Duodenal mucosa (tissue), 2 donors: ENCODE data around the gene IKZF1.
A peak's percentile ranks its signal among the peaks of the same experiment; 100 is the strongest.
"Not testable (repeated sequence)": the region's sequence is repeated elsewhere in the genome, so short reads cannot be mapped to it uniquely, and the experiment has no call there.

Experiments
- H3K27ac ChIP-seq: one replicate; pipeline ENCODE4 v1.7.0; 2013; ENCODE audit warnings: low read depth, low read length
- H3K27me3 ChIP-seq, 2 donors: one replicate each; pipeline ENCODE4 v1.7.0; 2013; ENCODE audit warnings: low read length in 2 of 2, control low read depth in 1 of 2; ENCODE audit not compliant: insufficient read depth in 2 of 2, control insufficient read depth in 1 of 2
- H3K36me3 ChIP-seq, 2 donors: one replicate each; pipeline ENCODE4 v1.7.0; 2013; ENCODE audit warnings: low read length in 2 of 2, control low read depth in 1 of 2; ENCODE audit not compliant: insufficient read depth in 2 of 2, control insufficient read depth in 1 of 2
- H3K4me1 ChIP-seq, 2 donors: one replicate each; pipeline ENCODE4 v1.7.0; 2013; ENCODE audit warnings: low read length in 2 of 2, control low read depth in 1 of 2; ENCODE audit not compliant: insufficient read depth in 2 of 2, control insufficient read depth in 1 of 2
- H3K4me3 ChIP-seq, 2 donors: one replicate each; pipeline ENCODE4 v1.7.0; 2013; ENCODE audit warnings: low read length in 2 of 2, low read depth in 1 of 2
- H3K9ac ChIP-seq, 2 donors: one replicate each; pipeline ENCODE4 v1.7.0; 2013; ENCODE audit warnings: low read length in 2 of 2, low read depth in 1 of 2
- H3K9me3 ChIP-seq, 2 donors: one replicate each; pipeline ENCODE4 v1.7.0; 2013; ENCODE audit warnings: low read length in 2 of 2, control low read depth in 1 of 2; ENCODE audit not compliant: control insufficient read depth in 1 of 2

The IKZF1 gene

DNA sequence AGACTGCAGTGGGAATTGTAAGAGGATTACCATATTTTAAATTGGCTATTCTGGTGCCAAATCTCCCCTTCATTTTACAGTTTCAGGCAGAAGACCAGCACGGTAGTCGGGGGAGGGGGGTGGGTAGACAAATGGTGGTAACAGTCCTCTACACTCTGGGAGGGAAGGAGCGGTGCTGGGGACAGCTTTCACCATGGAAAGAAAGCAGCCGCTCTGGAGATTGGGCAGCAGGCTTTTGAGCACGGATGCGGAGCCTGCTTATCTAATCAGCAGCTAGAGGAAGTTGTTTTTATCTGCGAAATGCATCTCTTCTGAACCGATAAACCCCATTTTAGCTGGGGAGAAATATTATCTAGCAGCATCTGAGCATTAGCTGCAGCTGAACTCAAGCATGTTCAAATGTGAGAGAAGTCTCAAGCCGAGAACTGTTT lies 28.7 kb downstream of the IKZF1 start:
- H3K27me3 ChIP-seq, result no peaks in the 10 kb centered on the region
- H3K9ac ChIP-seq, result no peak overlapping the region
- H3K9me3 ChIP-seq, result no peaks in the 10 kb centered on the region
- H3K36me3 ChIP-seq, result no peaks in the 10 kb centered on the region
- peaks cover 36 to 48% of the 10 kb centered on the region in 2 donors for H3K4me1 ChIP-seq
- H3K27ac ChIP-seq, result no peak overlapping the region
- H3K4me3 ChIP-seq, result no peak overlapping the region

DNA sequence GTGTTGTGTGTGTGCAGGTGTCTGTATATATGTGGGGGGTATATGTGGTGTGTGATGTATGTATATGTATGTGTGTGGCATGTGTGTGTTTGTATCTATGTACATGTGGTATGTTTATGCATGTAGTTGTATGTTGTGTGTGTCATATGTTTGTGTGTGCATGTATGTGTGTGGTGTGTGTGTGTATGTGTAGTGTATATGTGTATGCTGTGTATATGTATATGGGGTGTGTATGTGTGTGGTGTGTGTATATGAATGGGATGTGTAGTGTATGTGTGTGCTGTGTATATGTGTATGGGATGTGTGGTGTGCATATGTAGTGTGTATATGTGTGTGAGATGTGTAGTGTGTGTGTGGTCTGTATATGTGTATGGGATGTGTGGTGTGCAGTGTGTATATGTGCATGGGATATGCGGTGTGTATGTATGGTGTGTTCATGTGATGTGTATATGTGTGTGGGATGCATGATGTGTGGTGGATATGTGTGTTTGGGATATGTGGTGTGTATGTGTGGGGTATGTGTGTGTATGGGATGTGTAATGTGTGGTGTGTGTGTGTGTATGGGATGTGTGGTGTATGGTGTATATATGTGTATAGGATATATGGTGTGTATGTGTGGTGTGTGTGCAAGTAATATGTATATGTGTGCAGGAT lies 30.0 kb downstream of the IKZF1 start:
- Histone ChIP-seq H3K36me3 (no peaks in the 10 kb centered on the region), H3K27ac (no peak overlapping the region), H3K9me3 (no peaks in the 10 kb centered on the region), H3K9ac (peak overlapping the region in 1 of 2 donors; percentile 27), H3K4me1 (peaks cover 36 to 57% of the 10 kb centered on the region in 2 donors), H3K27me3 (no peaks in the 10 kb centered on the region), H3K4me3 (no peak overlapping the region)

DNA sequence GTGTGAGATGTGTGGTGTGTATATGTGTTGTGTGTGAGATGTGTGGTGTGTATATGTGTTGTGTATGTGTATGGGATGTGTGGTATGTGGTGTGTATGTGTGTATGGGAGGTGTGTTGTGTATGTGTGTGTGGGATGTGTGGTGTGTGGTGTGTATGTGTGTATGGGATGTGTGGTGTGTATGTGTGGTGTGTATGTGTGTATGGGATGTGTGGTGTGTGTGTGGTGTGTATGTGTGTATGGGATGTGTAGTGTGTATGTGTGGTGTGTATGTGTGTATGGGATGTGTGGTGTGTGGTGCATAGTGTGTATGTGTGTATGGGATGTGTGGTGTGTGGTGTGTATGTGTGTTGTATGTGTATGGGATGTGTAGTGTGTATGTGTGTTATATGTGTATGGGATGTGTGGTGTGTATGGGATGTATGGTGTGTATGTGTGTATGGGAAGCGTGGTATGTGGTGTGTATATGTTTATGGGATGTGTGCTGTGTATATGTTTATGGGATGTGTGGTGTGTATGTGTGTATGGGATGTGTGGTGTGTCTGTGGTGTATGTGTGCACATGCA lies 30.8 kb downstream of the IKZF1 start:
- H3K36me3 ChIP-seq, result no peaks in the 10 kb centered on the region
- peaks cover 30 to 55% of the 10 kb centered on the region in 2 donors for H3K4me1 ChIP-seq
- no peaks in the 10 kb centered on the region for H3K27me3 ChIP-seq
- peak overlapping the region in 1 of 2 donors; percentile 27 for H3K9ac ChIP-seq
- H3K9me3 ChIP-seq, result no peaks in the 10 kb centered on the region
- H3K27ac ChIP-seq, result peak overlapping the region; percentile 45
- no peak overlapping the region for H3K4me3 ChIP-seq

DNA sequence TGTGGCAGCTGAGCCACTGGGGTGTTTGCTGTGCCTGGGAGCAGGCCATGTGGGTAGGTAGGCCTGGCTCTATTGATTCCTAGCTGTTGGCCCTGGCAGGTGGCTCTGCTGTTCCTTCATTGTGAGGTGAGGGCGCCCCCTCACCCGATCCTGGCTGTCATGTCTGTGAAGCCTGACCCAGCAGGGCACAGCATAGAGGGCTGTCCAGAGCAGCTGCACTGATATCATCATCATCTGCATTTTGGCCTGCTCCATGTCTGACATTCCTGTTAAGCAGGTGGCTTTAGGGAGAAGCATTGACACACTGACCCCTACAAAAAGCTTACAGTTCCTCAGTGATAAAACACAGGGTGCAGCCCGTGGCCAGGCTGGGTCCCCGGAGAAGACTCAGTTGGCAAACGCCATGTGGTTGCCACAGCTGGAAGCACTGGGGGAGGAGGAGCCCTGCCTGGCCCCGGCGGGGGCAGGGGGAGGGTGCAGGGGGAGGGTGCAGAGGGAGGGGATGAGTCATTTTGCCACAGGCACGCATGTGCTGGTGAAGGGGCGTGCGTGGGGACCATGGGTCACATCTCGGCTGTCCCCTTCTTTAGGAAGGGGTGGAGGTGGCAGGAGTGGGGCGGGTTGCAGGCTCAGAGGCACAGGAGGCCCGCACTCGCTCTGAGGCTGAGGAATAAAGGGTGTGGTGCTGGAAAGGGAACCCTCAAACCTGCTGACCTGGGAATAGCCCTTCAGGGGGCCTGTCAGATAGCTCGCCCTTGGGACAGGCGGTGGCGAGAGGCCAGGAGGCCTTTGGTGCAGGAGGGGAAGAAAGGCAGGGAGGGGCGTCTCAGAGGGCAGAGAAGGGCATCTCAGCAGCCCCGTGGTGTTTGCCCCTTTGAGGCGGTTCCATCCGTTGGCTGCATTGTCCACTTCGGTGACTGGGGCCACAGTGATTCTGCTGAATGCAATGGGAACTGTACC lies 31.6 kb downstream of the IKZF1 start:
- Histone ChIP-seq H3K9ac (no peak overlapping the region), H3K27ac (peak overlapping the region; percentile 45), H3K4me3 (no peak overlapping the region), H3K9me3 (no peaks in the 10 kb centered on the region), H3K36me3 (no peaks in the 10 kb centered on the region), H3K27me3 (no peaks in the 10 kb centered on the region), H3K4me1 (peaks cover 22 to 54% of the 10 kb centered on the region in 2 donors)

DNA sequence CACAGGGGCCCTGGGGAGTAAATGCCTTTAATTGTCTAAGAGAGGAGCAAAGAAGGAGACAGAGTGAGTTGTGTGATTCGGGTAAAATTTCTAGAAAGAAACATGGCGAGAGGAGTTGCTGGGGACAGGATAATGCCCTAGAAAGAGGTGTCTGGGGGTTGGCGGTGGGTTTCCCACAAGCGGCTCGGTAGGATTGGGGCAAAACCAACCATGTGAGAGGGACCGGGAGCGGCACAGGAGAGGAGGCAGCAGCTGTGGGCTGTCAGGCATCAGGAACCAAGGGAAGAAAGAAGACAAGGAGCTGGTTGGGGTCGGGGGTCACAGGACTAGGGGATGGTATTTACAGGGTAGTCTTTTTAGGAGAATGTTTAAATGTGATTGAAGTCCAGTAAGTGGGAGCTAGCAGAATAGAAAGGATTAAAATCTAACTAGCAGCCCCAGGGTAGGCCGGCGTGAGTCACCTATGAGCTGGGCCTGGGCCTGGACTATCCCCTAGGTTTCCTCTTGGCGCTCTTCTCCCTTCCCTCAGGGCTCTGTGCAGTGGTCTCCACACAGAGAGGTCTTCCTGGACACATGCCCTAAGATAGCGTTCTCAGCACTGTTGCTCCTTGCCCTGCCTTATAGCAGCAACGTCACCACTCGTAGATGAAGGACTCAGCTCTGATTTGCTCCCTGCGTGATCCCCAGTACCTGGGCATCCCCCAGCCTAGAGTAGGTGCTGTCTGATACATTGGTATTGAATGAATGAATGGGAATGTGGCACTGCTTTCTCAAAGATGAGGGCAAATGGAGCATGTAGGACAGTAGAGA lies 32.6 kb downstream of the IKZF1 start:
- Histone ChIP-seq H3K4me1 (peaks cover 16 to 54% of the 10 kb centered on the region in 2 donors), H3K36me3 (no peaks in the 10 kb centered on the region), H3K4me3 (no peak overlapping the region), H3K9me3 (no peaks in the 10 kb centered on the region), H3K27me3 (no peaks in the 10 kb centered on the region), H3K27ac (peak overlapping the region; percentile 21), H3K9ac (peak overlapping the region in 1 of 2 donors; percentile 1)

DNA sequence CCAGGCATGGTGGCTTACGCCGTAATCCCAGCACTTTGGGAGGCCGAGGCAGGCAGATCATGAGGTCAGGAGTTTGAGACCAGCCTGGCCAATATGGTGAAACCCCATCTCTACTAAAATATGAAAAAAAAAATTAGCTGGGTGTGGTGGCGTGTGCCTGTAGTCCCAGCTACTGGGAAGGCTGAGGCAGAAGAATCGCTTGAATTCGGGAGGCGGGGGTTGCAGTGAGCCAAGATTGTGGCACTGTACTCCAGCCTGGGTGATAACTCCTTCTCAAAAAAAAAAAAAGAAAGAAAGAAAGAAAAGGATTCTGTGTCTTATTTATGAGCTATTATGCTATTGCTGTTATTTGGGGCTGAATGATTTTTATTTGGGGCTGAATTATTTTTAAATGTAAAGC lies 35.0 kb downstream of the IKZF1 start:
- not testable (repeated sequence) for H3K9me3 ChIP-seq, H3K4me3 ChIP-seq, H3K27me3 ChIP-seq, H3K27ac ChIP-seq, H3K9ac ChIP-seq, H3K36me3 ChIP-seq
- H3K4me1 ChIP-seq, result peaks cover 10 to 47% of the 10 kb centered on the region in 2 donors

DNA sequence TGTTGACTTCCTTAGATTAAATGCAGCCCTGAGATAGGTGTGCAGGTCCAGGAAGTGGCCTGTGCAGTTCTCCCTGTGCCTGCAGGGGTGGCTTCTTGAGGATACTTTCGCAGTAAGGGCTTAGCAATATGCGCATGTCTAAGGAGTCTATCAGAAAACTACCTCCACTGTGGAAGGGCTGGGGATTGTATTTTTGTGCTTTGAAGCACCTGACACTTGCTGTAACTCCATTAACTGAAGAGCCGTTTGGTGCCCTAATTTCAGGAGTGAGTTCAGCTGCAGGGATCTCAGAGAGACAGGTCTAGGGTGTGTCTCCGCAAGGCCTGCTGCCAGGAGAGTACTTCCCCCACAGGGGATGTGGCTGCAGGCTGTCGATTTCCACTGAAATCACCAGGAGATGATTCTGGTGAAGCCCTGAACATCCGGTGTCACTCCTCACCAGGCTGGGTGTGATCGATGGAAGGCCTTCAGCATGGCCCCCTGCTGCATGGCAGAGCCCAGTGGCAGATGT lies 35.5 kb downstream of the IKZF1 start:
- H3K27ac ChIP-seq, result no peak overlapping the region
- no peak overlapping the region for H3K4me3 ChIP-seq
- H3K27me3 ChIP-seq, result no peaks in the 10 kb centered on the region
- no peaks in the 10 kb centered on the region for H3K9me3 ChIP-seq
- H3K9ac ChIP-seq, result no peak overlapping the region
- peaks cover 10 to 41% of the 10 kb centered on the region in 2 donors for H3K4me1 ChIP-seq
- no peaks in the 10 kb centered on the region for H3K36me3 ChIP-seq

DNA sequence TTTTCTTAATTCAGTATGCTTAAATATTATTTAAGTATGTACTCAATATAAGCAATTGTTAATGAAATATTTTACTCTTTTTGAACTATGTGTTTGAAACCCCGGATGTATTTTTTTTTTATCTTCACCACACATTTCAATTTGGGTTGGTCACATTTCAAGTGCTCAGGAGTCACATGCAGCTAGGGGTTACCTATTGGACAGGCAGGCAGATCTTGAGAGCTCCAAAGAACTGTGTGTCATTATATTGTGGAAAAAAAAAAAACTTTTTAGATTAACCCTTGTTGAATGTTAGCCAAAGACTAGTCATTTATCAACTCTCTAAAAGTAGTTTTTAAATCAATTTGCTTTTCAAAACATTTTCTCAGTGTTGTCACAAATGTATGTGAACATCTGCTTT lies 37.2 kb downstream of the IKZF1 start:
- no peaks in the 10 kb centered on the region for H3K27me3 ChIP-seq
- no peak overlapping the region for H3K27ac ChIP-seq
- no peak overlapping the region for H3K4me3 ChIP-seq
- no peaks in the 10 kb centered on the region for H3K9me3 ChIP-seq
- peaks cover 4 to 27% of the 10 kb centered on the region in 2 donors for H3K4me1 ChIP-seq
- H3K36me3 ChIP-seq, result no peaks in the 10 kb centered on the region
- H3K9ac ChIP-seq, result no peak overlapping the region

DNA sequence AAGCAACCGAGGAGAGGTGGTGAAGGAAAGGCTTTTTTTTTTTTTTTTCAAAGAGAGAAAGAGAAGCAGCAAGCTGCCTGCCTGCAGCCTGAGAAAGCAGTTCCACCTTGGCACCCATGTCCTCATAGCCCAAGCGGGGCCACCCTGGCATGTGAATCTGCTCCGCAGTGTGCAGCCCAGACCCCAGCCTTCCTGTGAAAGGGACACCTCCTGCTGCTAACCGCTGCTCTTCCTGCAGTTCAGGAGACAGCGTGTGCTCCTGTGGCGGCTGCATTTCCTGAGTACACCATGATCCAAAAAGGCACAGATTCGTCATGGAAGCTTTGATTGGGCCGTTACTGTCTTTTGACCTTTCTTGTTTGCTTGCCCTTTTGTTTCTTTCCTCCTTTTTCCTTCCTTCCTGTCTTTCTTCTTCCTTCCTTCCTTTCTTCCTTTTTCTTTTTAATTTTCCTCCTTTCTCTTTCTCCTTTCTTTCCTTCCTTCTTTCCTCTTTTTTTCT lies 38.1 kb downstream of the IKZF1 start:
- H3K9me3 ChIP-seq, result no peaks in the 10 kb centered on the region
- no peak overlapping the region for H3K27ac ChIP-seq
- peaks cover 0 to 17% of the 10 kb centered on the region in 2 donors for H3K4me1 ChIP-seq
- no peak overlapping the region for H3K4me3 ChIP-seq
- H3K9ac ChIP-seq, result no peak overlapping the region
- H3K27me3 ChIP-seq, result no peaks in the 10 kb centered on the region
- no peaks in the 10 kb centered on the region for H3K36me3 ChIP-seq
